Uterus (tissue), 4 donors: Measurements from ENCODE around the gene DYNC1LI2. TPM values are rescaled to one million over a fixed set of nuclear protein-coding genes. Genes with fewer than 3 reads are reported as not detected.

Experiments
- DNase-seq, 2 donors: peaks; one replicate each; pipeline ENCODE4 v3.0.0-alpha.2; 2019 to 2020
- H3K27ac ChIP-seq, 2 donors: fragments of 200-600 bp; sonication (generic); 1 replicate in 1 of 2; 2 replicates in 1 of 2; pipeline ENCODE4 v1.5.1; 2016 to 2018
- H3K27me3 ChIP-seq, 2 donors: fragments of 200-600 bp; sonication (generic); one replicate each; pipeline ENCODE4 v1.5.1; 2018 to 2019; ENCODE audit warnings: control low read depth in 1 of 2
- H3K36me3 ChIP-seq, 2 donors: fragments of 200-600 bp; sonication (generic); one replicate each; pipeline ENCODE4 v1.5.1; 2019; ENCODE audit warnings: control low read depth in 1 of 2
- H3K4me1 ChIP-seq, 2 donors: fragments of 200-600 bp; sonication (generic); one replicate each; pipeline ENCODE4 v1.5.1; 2018 to 2019; ENCODE audit warnings: control low read depth in 1 of 2
- H3K4me3 ChIP-seq, 2 donors: fragments of 200-600 bp; sonication (generic); 1 replicate in 1 of 2; 2 replicates in 1 of 2; pipeline ENCODE4 v1.5.1; 2018 to 2019; ENCODE audit warnings: mild to moderate bottlenecking in 1 of 2
- H3K9me3 ChIP-seq, 2 donors: fragments of 200-600 bp; sonication (generic); one replicate each; pipeline ENCODE4 v1.5.1; 2019; ENCODE audit warnings: control low read depth in 1 of 2
- CTCF ChIP-seq, 4 experiments: fragments of 200-600 bp in 2 of 4; fragments of 450-650 bp in 2 of 4; sonication (generic) in 2 of 4; IDR thresholded peaks; one replicate each; pipeline ENCODE4 v1.5.1; 2016 to 2019; ENCODE audit warnings: antibody characterized with exemption in 4 of 4, mild to moderate bottlenecking in 2 of 4, moderate library complexity in 1 of 4
- POLR2A ChIP-seq, 2 donors: fragments of 450-650 bp; IDR thresholded peaks; one replicate each; pipeline ENCODE4 v1.6.1; 2016; ENCODE audit warnings: antibody characterized with exemption in 2 of 2, mild to moderate bottlenecking in 1 of 2, moderate library complexity in 1 of 2
- intact Hi-C: fragments of 100-400 bp; cut with DNase I; formaldehyde crosslinking; loops from one replicate; pipeline ENCODE4 v1.15.1; 2023; ENCODE audit warnings: low total_unique reads
- total RNA-seq, 4 donors: library from RNA; depleted of rRNA in 3 of 4; stranded (reverse); fragments of >200 nt in 3 of 4; gene quantifications; one replicate each; pipeline versions ENCODE4 v1.1.0 to v1.2.4, GENCODE V29; 2014 to 2023
- donor health status: DM: yes; HTN: yes; CAD: no.

DYNC1LI2 gene
- total RNA-seq, 4 donors from 2014 or later, result 109 to 279 (median 151) TPM

GRCh38 chr16:66695935-66696668, 55.3 kb downstream of the DYNC1LI2 start:
- Histone ChIP-seq H3K27me3 (no peaks in the 10 kb centered on the region), H3K36me3 (no peaks in the 10 kb centered on the region), H3K9me3 (no peaks in the 10 kb centered on the region), H3K27ac (peak overlapping the region; percentile 70 to 77), H3K4me3 (peak overlapping the region; percentile 38 to 93), H3K4me1 (peaks cover 3 to 9% of the 10 kb centered on the region in 2 donors)
- TF ChIP-seq CTCF (IDR thresholded peaks at IDR 0.05) (no peak), POLR2A (IDR thresholded peaks at IDR 0.05) (no peak)
- intact Hi-C loops, result no loop called here
- peak; percentile 19 to 37 for DNase-seq

GRCh38 chr16:66695471-66695934, 55.9 kb downstream of the DYNC1LI2 start:
- no peaks in the 10 kb centered on the region for H3K9me3 ChIP-seq
- peak overlapping the region in 1 of 2 donors; percentile 77 for H3K27ac ChIP-seq
- DNase-seq, result no peak
- intact Hi-C loops, result no loop called here
- no peaks in the 10 kb centered on the region for H3K36me3 ChIP-seq
- H3K27me3 ChIP-seq, result no peaks in the 10 kb centered on the region
- peak overlapping the region; percentile 38 to 93 for H3K4me3 ChIP-seq
- TF ChIP-seq CTCF (IDR thresholded peaks at IDR 0.05) (no peak), POLR2A (IDR thresholded peaks at IDR 0.05) (no peak)
- H3K4me1 ChIP-seq, result peaks cover 3 to 9% of the 10 kb centered on the region in 2 donors

- Histone ChIP-seq H3K9me3 (no peaks in the 10 kb centered on the region), H3K4me1 (peaks cover 3 to 9% of the 10 kb centered on the region in 2 donors), H3K36me3 (no peaks in the 10 kb centered on the region), H3K27ac (no peak overlapping the region), H3K27me3 (no peaks in the 10 kb centered on the region), H3K4me3 (no peak overlapping the region)
- no peak for DNase-seq
- TF ChIP-seq POLR2A (IDR thresholded peaks at IDR 0.05) (no peak), CTCF (IDR thresholded peaks at IDR 0.05) (no peak)
- intact Hi-C loops, result no loop called here
Observed at GRCh38 chr16:66693149-66693548, 58.3 kb downstream of the DYNC1LI2 start.

- no peak overlapping the region for H3K27ac ChIP-seq
- no peaks in the 10 kb centered on the region for H3K9me3 ChIP-seq
- H3K4me3 ChIP-seq, result no peak overlapping the region
- DNase-seq, result no peak
- intact Hi-C loops, result no loop called here
- H3K27me3 ChIP-seq, result no peaks in the 10 kb centered on the region
- peaks cover 3 to 9% of the 10 kb centered on the region in 2 donors for H3K4me1 ChIP-seq
- TF ChIP-seq POLR2A (IDR thresholded peaks at IDR 0.05), result no peak
- TF ChIP-seq CTCF (IDR thresholded peaks at IDR 0.05), result no peak
- H3K36me3 ChIP-seq, result no peaks in the 10 kb centered on the region
Observed at GRCh38 chr16:66692341-66692740, 59.1 kb downstream of the DYNC1LI2 start.

GRCh38 chr16:66691234-66691633, 60.2 kb downstream of the DYNC1LI2 start:
- Histone ChIP-seq H3K9me3 (no peaks in the 10 kb centered on the region), H3K36me3 (no peaks in the 10 kb centered on the region), H3K4me3 (no peak overlapping the region), H3K27me3 (no peaks in the 10 kb centered on the region), H3K4me1 (peaks cover 3 to 9% of the 10 kb centered on the region in 2 donors), H3K27ac (no peak overlapping the region)
- no peak for TF ChIP-seq POLR2A (IDR thresholded peaks at IDR 0.05)
- no peak for TF ChIP-seq CTCF (IDR thresholded peaks at IDR 0.05)
- no peak for DNase-seq
- intact Hi-C loops, result no loop called here
